HEK293 (cell line): Measurements from ENCODE around the gene AREG.
A peak's percentile ranks its signal among the peaks of the same experiment; 100 is the strongest.

ENCODE experiments used
- CTCF ChIA-PET: fragments of 350-600 bp; formaldehyde crosslinking; extraction: SDS; loops from one replicate; lab custom pipeline; 2021; ENCODE audit warnings: antibody characterized with exemption; lab: Yijun Ruan, JAX
- POLR2A ChIA-PET: fragments of 300-600 bp; formaldehyde crosslinking; extraction: SDS; loops from one replicate; lab custom pipeline; 2020; ENCODE audit warnings: antibody characterized with exemption, inconsistent platforms; lab: Yijun Ruan, JAX
- H3K27ac ChIP-seq: fragments of 200-500 bp; sonication (Bioruptor generic); 2 replicates; pipeline ENCODE4 v1.5.1; 2014; ENCODE audit warnings: low read depth, low read length, control low read depth, inconsistent platforms; ENCODE audit errors: extremely low read depth
- H3K36me3 ChIP-seq, 2 experiments: fragments of 200-500 bp in 1 of 2; sonication (Bioruptor generic) in 1 of 2; 1 replicate in 1 of 2; 2 replicates in 1 of 2; pipeline ENCODE4 v1.5.1; 2014 to 2017; ENCODE audit warnings: inconsistent platforms in 2 of 2, low read length in 2 of 2; ENCODE audit not compliant: control insufficient read depth in 2 of 2, insufficient read depth in 1 of 2
- H3K4me1 ChIP-seq: fragments of 200-500 bp; sonication (Bioruptor generic); 2 replicates; pipeline ENCODE4 v1.5.1; 2014; ENCODE audit warnings: mild to moderate bottlenecking, low read length, inconsistent platforms; ENCODE audit not compliant: control insufficient read depth, insufficient read depth
- H3K4me3 ChIP-seq: 2 replicates; pipeline ENCODE4 v1.5.1; 2011; ENCODE audit warnings: low read depth, mild to moderate bottlenecking, control low read depth, low read length, moderate library complexity
- H3K9me3 ChIP-seq: fragments of 200-500 bp; sonication (Bioruptor generic); 2 replicates; pipeline ENCODE4 v1.5.1; 2014; ENCODE audit warnings: low read depth, low read length, inconsistent platforms; ENCODE audit not compliant: control insufficient read depth, insufficient read depth
- GLI2 ChIP-seq: fragments of 450-650 bp; formaldehyde crosslinking; IDR thresholded peaks from 2 replicates; pipeline ENCODE4; 2017; ENCODE audit warnings: missing biosample characterization, missing genetic modification characterization, low read depth, borderline replicate concordance
- HOXC10 ChIP-seq: sonication (generic); formaldehyde crosslinking; IDR thresholded peaks from 2 replicates; pipeline ENCODE4 v1.8.1; 2023; ENCODE audit warnings: mild to moderate bottlenecking, missing genetic modification reagents
- HOXD13 ChIP-seq: sonication (generic); formaldehyde crosslinking; IDR thresholded peaks from 2 replicates; pipeline ENCODE4 v1.8.0; 2022; ENCODE audit warnings: missing genetic modification reagents, borderline replicate concordance
- OVOL3 ChIP-seq: fragments of 450-650 bp; formaldehyde crosslinking; IDR thresholded peaks from 2 replicates; pipeline ENCODE4 v1.5.1; 2016; ENCODE audit warnings: missing biosample characterization, missing genetic modification characterization
- PRDM1 ChIP-seq: fragments of 450-650 bp; formaldehyde crosslinking; IDR thresholded peaks from 2 replicates; pipeline ENCODE4; 2016; ENCODE audit warnings: missing biosample characterization, missing genetic modification characterization
- SCRT1 ChIP-seq: fragments of 450-650 bp; formaldehyde crosslinking; IDR thresholded peaks from 2 replicates; pipeline ENCODE4 v1.5.1; 2016; ENCODE audit warnings: missing biosample characterization, missing genetic modification characterization, borderline replicate concordance
- SP7 ChIP-seq: fragments of 450-650 bp; formaldehyde crosslinking; IDR thresholded peaks from 2 replicates; pipeline ENCODE4 v1.5.1; 2016; ENCODE audit warnings: missing biosample characterization, missing genetic modification characterization
- ZBTB1 ChIP-seq: fragments of 450-650 bp; formaldehyde crosslinking; IDR thresholded peaks from 2 replicates; pipeline ENCODE4 v1.5.1; 2016; ENCODE audit warnings: missing biosample characterization, missing genetic modification characterization
- ZBTB49 ChIP-seq: fragments of 450-650 bp; formaldehyde crosslinking; IDR thresholded peaks from 2 replicates; pipeline ENCODE4 v1.5.1; 2016; ENCODE audit warnings: missing biosample characterization, missing genetic modification characterization, low read depth
- ZNF114 ChIP-seq: fragments of 450-650 bp; formaldehyde crosslinking; IDR thresholded peaks from 2 replicates; pipeline ENCODE4 v1.5.0; 2017; ENCODE audit warnings: missing biosample characterization, missing genetic modification characterization
- ZNF121 ChIP-seq: fragments of 450-650 bp; formaldehyde crosslinking; IDR thresholded peaks from 2 replicates; pipeline ENCODE4 v1.5.1; 2016; ENCODE audit warnings: missing biosample characterization, missing genetic modification characterization
- ZNF140 ChIP-seq: fragments of 450-650 bp; formaldehyde crosslinking; IDR thresholded peaks from 2 replicates; pipeline ENCODE4 v1.5.1; 2016; ENCODE audit warnings: missing biosample characterization, missing genetic modification characterization
- ZNF16 ChIP-seq: fragments of 450-650 bp; formaldehyde crosslinking; IDR thresholded peaks from 2 replicates; pipeline ENCODE4 v1.5.1; 2016; ENCODE audit warnings: low read depth, missing biosample characterization, missing genetic modification characterization
- ZNF174 ChIP-seq: fragments of 450-650 bp; formaldehyde crosslinking; IDR thresholded peaks from 2 replicates; pipeline ENCODE4 v1.5.0; 2017; ENCODE audit warnings: missing biosample characterization, mild to moderate bottlenecking, missing genetic modification characterization
- ZNF221 ChIP-seq: fragments of 450-650 bp; formaldehyde crosslinking; IDR thresholded peaks from 2 replicates; pipeline ENCODE4 v1.5.1; 2017; ENCODE audit warnings: missing biosample characterization, missing genetic modification characterization, borderline replicate concordance
- ZNF423 ChIP-seq: fragments of 450-650 bp; formaldehyde crosslinking; IDR thresholded peaks from 2 replicates; pipeline ENCODE4 v1.5.1; 2016; ENCODE audit warnings: missing biosample characterization, missing genetic modification characterization
- ZNF501 ChIP-seq: fragments of 450-650 bp; formaldehyde crosslinking; IDR thresholded peaks from 2 replicates; pipeline ENCODE4 v1.5.1; 2016; ENCODE audit warnings: missing biosample characterization, missing genetic modification characterization
- ZNF529 ChIP-seq: fragments of 450-650 bp; formaldehyde crosslinking; IDR thresholded peaks from 2 replicates; pipeline ENCODE4 v1.5.1; 2017; ENCODE audit warnings: missing genetic modification characterization, missing biosample characterization; ENCODE audit not compliant: insufficient replicate concordance
- ZNF596 ChIP-seq: fragments of 450-650 bp; IDR thresholded peaks from 2 replicates; pipeline ENCODE4 v1.5.0; 2018; ENCODE audit warnings: missing biosample characterization, mild to moderate bottlenecking, missing genetic modification characterization, moderate library complexity
- ZNF658 ChIP-seq: fragments of 450-650 bp; formaldehyde crosslinking; IDR thresholded peaks from 2 replicates; pipeline ENCODE4; 2016; ENCODE audit warnings: missing biosample characterization, missing genetic modification characterization
- ZNF677 ChIP-seq: fragments of 450-650 bp; IDR thresholded peaks from 2 replicates; pipeline ENCODE4 v1.5.0; 2018; ENCODE audit warnings: missing biosample characterization, mild to moderate bottlenecking, missing genetic modification characterization, moderate library complexity
- ZNF701 ChIP-seq: fragments of 450-650 bp; formaldehyde crosslinking; IDR thresholded peaks from 2 replicates; pipeline ENCODE4 v1.5.1; 2016; ENCODE audit warnings: missing biosample characterization, missing genetic modification characterization
- ZNF704 ChIP-seq: fragments of 450-650 bp; formaldehyde crosslinking; IDR thresholded peaks from 2 replicates; pipeline ENCODE4 v1.5.1; 2016; ENCODE audit warnings: missing biosample characterization, missing genetic modification characterization
- ZNF747 ChIP-seq: fragments of 450-650 bp; formaldehyde crosslinking; IDR thresholded peaks from 2 replicates; pipeline ENCODE4 v1.5.1; 2016; ENCODE audit warnings: missing biosample characterization, missing genetic modification characterization
- ZNF777 ChIP-seq: fragments of 450-650 bp; formaldehyde crosslinking; IDR thresholded peaks from 2 replicates; pipeline ENCODE4 v1.5.1; 2017; ENCODE audit warnings: missing biosample characterization, missing genetic modification characterization, borderline replicate concordance
- ZNF843 ChIP-seq: fragments of 450-650 bp; formaldehyde crosslinking; IDR thresholded peaks from 2 replicates; pipeline ENCODE4 v1.5.1; 2016; ENCODE audit warnings: missing biosample characterization, missing genetic modification characterization
- ZSCAN18 ChIP-seq: fragments of 450-650 bp; formaldehyde crosslinking; IDR thresholded peaks from 2 replicates; pipeline ENCODE4 v1.5.1; 2016; ENCODE audit warnings: missing biosample characterization, missing genetic modification characterization
- TF ChIP-seq, protein P1 (sequence below): fragments of 450-650 bp; formaldehyde crosslinking; conservative IDR thresholded peaks from 2 replicates; pipeline ENCODE4 v1.5.1; 2016; ENCODE audit warnings: low read depth, missing biosample characterization, missing genetic modification characterization

Gene AREG, protein sequence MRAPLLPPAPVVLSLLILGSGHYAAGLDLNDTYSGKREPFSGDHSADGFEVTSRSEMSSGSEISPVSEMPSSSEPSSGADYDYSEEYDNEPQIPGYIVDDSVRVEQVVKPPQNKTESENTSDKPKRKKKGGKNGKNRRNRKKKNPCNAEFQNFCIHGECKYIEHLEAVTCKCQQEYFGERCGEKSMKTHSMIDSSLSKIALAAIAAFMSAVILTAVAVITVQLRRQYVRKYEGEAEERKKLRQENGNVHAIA

DNA sequence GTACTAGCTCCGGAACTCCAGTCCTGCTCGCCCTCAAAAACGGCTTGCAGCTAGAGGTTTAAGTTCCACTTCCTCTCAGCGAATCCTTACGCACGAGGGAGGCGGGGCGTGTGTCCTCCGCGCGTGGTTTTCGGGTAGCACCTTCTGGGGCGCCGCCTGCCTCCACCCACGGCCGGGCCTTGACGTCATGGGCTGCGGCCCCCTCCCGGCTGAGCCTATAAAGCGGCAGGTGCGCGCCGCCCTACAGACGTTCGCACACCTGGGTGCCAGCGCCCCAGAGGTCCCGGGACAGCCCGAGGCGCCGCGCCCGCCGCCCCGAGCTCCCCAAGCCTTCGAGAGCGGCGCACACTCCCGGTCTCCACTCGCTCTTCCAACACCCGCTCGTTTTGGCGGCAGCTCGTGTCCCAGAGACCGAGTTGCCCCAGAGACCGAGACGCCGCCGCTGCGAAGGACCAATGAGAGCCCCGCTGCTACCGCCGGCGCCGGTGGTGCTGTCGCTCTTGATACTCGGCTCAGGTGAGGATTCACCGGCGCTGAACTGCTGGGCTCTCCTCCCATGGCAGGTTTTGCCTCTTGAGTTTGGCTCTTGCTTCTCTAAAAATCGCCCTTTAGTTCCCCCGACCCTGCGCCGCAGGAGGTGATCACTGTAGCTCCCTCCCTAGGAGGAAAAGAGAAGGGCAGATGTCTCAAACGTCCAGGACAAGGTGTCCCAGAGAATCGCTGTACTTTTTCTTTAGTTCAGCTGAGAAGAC lies at the start of gene AREG:
Gene AREG (plus strand): TSS at position 246 of the 752 bp plus-strand sequence. CDS start 210 bp downstream, at position 456.
- no peak within 1 kb of the TSS for H3K27ac ChIP-seq
- no peak for TF ChIP-seq HOXC10
- TF ChIP-seq OVOL3 (tag by site-specific recombination), result no peak
- TF ChIP-seq ZNF677 (tag by site-specific recombination), result no peak
- TF ChIP-seq SP7 (tag by site-specific recombination), result peak; percentile 48; the same call in 1 of the 2 replicates
- no peak for TF ChIP-seq ZNF777
- TF ChIP-seq HOXD13 (CRISPR knock-in tag), result no peak
- TF ChIP-seq ZBTB1 (tag by site-specific recombination), result no peak
- TF ChIP-seq ZBTB49, result no peak
- no peak for TF ChIP-seq ZNF121 (tag by site-specific recombination)
- no peak for TF ChIP-seq GLI2 (tag by site-specific recombination)
- TF ChIP-seq ZNF501 (tag by site-specific recombination), result 0 out of 2 replicates have a peak, but pooled peaks have one; percentile 30
- TF ChIP-seq ZNF658, result no peak
- TF ChIP-seq ZNF529 (tag by site-specific recombination), result no peak
- no peak for TF ChIP-seq ZNF747 (tag by site-specific recombination)
- no peak for TF ChIP-seq ZNF140 (tag by site-specific recombination)
- no peak for TF ChIP-seq ZNF114 (tag by site-specific recombination)
- TF ChIP-seq ZNF16, result no peak
- TF ChIP-seq ZNF596 (tag by site-specific recombination), result peak; percentile 44
- TF ChIP-seq ZNF174, result no peak
- TF ChIP-seq, protein P1, sequence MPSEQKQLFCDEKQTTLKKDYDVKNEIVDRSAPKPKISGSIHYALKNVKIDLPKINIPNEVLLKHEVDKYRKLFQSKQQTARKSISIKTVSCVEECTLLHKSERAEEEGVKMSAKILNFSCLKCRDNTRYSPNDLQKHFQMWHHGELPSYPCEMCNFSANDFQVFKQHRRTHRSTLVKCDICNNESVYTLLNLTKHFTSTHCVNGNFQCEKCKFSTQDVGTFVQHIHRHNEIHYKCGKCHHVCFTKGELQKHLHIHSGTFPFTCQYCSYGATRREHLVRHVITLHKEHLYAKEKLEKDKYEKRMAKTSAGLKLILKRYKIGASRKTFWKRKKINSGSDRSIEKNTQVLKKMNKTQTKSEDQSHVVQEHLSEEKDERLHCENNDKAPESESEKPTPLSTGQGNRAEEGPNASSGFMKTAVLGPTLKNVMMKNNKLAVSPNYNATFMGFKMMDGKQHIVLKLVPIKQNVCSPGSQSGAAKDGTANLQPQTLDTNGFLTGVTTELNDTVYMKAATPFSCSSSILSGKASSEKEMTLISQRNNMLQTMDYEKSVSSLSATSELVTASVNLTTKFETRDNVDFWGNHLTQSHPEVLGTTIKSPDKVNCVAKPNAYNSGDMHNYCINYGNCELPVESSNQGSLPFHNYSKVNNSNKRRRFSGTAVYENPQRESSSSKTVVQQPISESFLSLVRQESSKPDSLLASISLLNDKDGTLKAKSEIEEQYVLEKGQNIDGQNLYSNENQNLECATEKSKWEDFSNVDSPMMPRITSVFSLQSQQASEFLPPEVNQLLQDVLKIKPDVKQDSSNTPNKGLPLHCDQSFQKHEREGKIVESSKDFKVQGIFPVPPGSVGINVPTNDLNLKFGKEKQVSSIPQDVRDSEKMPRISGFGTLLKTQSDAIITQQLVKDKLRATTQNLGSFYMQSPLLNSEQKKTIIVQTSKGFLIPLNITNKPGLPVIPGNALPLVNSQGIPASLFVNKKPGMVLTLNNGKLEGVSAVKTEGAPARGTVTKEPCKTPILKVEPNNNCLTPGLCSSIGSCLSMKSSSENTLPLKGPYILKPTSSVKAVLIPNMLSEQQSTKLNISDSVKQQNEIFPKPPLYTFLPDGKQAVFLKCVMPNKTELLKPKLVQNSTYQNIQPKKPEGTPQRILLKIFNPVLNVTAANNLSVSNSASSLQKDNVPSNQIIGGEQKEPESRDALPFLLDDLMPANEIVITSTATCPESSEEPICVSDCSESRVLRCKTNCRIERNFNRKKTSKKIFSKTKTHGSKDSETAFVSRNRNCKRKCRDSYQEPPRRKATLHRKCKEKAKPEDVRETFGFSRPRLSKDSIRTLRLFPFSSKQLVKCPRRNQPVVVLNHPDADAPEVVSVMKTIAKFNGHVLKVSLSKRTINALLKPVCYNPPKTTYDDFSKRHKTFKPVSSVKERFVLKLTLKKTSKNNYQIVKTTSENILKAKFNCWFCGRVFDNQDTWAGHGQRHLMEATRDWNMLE (tag by site-specific recombination), result no peak
- no peak for TF ChIP-seq ZNF701 (tag by site-specific recombination)
- TF ChIP-seq ZNF704, result no peak
- no peak for TF ChIP-seq SCRT1
- no peak for TF ChIP-seq ZSCAN18 (tag by site-specific recombination)
- TF ChIP-seq ZNF843 (tag by site-specific recombination), result no peak
- TF ChIP-seq ZNF221, result no peak
- TF ChIP-seq PRDM1 (tag by site-specific recombination), result no peak
- TF ChIP-seq ZNF423 (tag by site-specific recombination), result 0 out of 2 replicates have a peak, but pooled peaks have one; percentile 39

More for the DNA sequence above, at the start of gene AREG:
- POLR2A ChIA-PET, result no interaction called here
- CTCF ChIA-PET, result interaction anchor here (0.6 to 1.3 kb wide), 6 partner anchors 12 to 178 kb away, joined by 3 to 6 read pairs (median 3); no protein-coding TSS in a partner anchor
- H3K36me3 ChIP-seq, result no peaks in the 10 kb centered on the region
- H3K4me3 ChIP-seq, result peak within 1 kb of the TSS; percentile 66
- H3K9me3 ChIP-seq, result no peaks in the 10 kb centered on the region
- H3K4me1 ChIP-seq, result no peaks in the 10 kb centered on the region
